ENCODE measurements around the gene DNAJC11.
A peak's percentile ranks its signal among the peaks of the same experiment; 100 is the strongest.
"Not testable (repeated sequence)": the region's sequence is repeated elsewhere in the genome, so short reads cannot be mapped to it uniquely, and the experiment has no call there.

The DNAJC11 gene

DNA sequence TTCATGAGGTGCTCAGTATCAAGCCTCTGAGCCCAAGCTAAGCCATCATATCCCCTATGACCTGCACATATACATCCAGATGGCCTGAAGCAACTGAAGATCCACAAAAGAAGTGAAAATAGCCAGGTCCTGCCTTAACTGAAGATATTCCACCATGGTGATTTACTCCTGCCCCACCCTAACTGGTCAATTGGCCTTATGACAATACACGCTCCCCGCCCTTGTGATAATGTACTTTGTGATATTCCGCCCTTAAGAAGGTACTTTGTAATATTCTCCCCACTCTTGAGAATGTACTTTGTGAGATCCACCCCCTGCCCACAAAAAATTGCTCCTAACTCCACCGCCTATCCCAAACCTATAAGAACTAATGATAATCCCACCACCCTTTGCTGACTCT, 1.7 kb downstream of the DNAJC11 start:
- Histone ChIP-seq H3K4me1 (ENCODE audit: control insufficient read depth in 2 of 2, insufficient read depth in 2 of 2, low read length in 2 of 2) (peaks cover 14 to 15% of the 10 kb centered on the region in 2 donors), H3K4me3 (ENCODE audit: low read length in 2 of 2) (peak overlapping the region; percentile 94 to 95), H3K9ac (ENCODE audit: low read depth in 1 of 2, low read length in 2 of 2) (peak overlapping the region in 1 of 2 donors; percentile 98), H3K27ac (ENCODE audit: low read depth in 2 of 2, low read length in 2 of 2) (peak overlapping the region; percentile 74 to 75)
- H3K9me3 ChIP-seq (ENCODE audit: control insufficient read depth in 2 of 2, low read length in 2 of 2); H3K27me3 ChIP-seq (ENCODE audit: control insufficient read depth in 2 of 2, insufficient read depth in 2 of 2, low read length in 2 of 2); H3K36me3 ChIP-seq (ENCODE audit: control insufficient read depth in 2 of 2, insufficient read depth in 2 of 2, low read length in 2 of 2): not testable (repeated sequence)

DNA sequence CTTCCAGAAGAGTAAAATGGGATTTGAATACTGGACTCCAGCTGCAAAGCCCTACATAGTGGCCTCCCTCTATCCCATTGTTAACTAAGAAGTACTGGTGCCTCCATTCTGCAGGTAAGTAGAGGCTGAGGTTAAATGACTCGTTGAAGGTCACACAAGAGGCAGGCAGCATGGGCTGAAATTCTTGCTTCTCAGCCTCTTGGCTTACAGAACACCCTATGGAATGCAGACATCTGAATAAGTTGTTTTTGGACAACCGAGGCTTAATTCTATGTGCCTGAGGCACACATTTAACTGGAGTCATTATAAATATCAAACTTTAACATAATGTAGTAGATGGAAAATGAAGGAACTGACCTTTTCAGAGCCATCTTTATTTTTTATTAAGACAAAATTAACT, 5.7 kb downstream of the DNAJC11 start:
- Histone ChIP-seq H3K27me3 (ENCODE audit: control insufficient read depth in 2 of 2, insufficient read depth in 2 of 2, low read length in 2 of 2) (no peaks in the 10 kb centered on the region), H3K9me3 (ENCODE audit: control insufficient read depth in 2 of 2, low read length in 2 of 2) (no peaks in the 10 kb centered on the region), H3K36me3 (ENCODE audit: control insufficient read depth in 2 of 2, insufficient read depth in 2 of 2, low read length in 2 of 2) (peaks cover 0 to 4% of the 10 kb centered on the region in 2 donors), H3K9ac (ENCODE audit: low read depth in 1 of 2, low read length in 2 of 2) (no peak overlapping the region), H3K4me3 (ENCODE audit: low read length in 2 of 2) (no peak overlapping the region), H3K4me1 (ENCODE audit: control insufficient read depth in 2 of 2, insufficient read depth in 2 of 2, low read length in 2 of 2) (peaks cover 8 to 12% of the 10 kb centered on the region in 2 donors), H3K27ac (ENCODE audit: low read depth in 2 of 2, low read length in 2 of 2) (no peak overlapping the region)

DNA sequence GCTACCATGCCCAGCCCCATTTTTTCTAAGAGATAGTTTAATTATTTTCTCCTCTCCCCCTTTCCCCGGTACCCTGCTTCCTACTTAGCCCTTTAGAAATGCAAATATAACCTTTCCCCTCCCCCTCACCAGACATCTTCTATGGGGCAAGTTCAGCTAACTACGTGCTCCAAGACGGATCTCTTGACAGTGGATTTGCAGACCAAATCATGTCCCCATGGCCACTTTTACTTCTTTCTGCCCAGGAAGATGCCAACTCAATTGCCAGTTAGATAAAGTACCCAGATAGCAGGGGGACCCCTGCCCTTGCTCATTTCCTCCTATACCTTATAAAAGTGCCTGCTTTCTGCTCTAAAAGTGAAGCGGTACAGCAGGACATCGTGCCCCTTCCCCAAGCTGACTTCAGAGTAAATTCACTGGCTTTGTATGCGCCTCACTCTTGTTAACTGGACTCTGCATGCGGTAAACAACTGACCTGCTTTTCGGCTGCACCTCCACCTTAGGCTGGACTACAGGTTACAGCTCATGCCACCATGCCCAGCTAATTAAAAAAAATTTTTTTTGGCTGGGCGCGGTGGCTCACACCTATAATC, 7.4 kb downstream of the DNAJC11 start:
- no peak overlapping the region for H3K27ac ChIP-seq (ENCODE audit: low read depth in 2 of 2, low read length in 2 of 2)
- H3K9ac ChIP-seq (ENCODE audit: low read depth in 1 of 2, low read length in 2 of 2): no peak overlapping the region
- H3K27me3 ChIP-seq (ENCODE audit: control insufficient read depth in 2 of 2, insufficient read depth in 2 of 2, low read length in 2 of 2): no peaks in the 10 kb centered on the region
- H3K36me3 ChIP-seq (ENCODE audit: control insufficient read depth in 2 of 2, insufficient read depth in 2 of 2, low read length in 2 of 2): peaks cover 0 to 4% of the 10 kb centered on the region in 2 donors
- H3K9me3 ChIP-seq (ENCODE audit: control insufficient read depth in 2 of 2, low read length in 2 of 2): no peaks in the 10 kb centered on the region
- peaks cover 0 to 2% of the 10 kb centered on the region in 2 donors for H3K4me1 ChIP-seq (ENCODE audit: control insufficient read depth in 2 of 2, insufficient read depth in 2 of 2, low read length in 2 of 2)
- H3K4me3 ChIP-seq (ENCODE audit: low read length in 2 of 2): no peak overlapping the region

DNA sequence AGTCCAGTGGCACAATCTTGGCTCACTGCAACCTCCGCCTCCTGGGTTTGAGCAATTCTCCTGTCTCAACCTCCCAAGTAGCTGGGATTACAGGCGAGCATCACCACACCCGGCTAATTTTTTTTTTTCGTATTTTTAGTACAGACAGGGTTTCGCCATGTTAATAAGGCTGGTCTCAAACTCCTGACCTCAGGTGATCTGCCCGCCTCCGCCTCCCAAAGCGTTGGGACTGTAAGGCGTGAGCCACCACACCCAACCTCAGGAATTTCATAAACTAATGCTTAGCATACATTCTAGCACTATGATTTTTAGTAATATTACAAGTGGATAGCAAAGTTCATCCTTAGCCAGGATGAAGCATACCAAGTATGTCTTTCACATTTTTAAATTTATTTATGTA, 8.7 kb downstream of the DNAJC11 start:
- Histone ChIP-seq H3K9me3 (ENCODE audit: control insufficient read depth in 2 of 2, low read length in 2 of 2) (no peaks in the 10 kb centered on the region), H3K27ac (ENCODE audit: low read depth in 2 of 2, low read length in 2 of 2) (no peak overlapping the region), H3K4me3 (ENCODE audit: low read length in 2 of 2) (no peak overlapping the region), H3K9ac (ENCODE audit: low read depth in 1 of 2, low read length in 2 of 2) (no peak overlapping the region), H3K27me3 (ENCODE audit: control insufficient read depth in 2 of 2, insufficient read depth in 2 of 2, low read length in 2 of 2) (no peaks in the 10 kb centered on the region), H3K36me3 (ENCODE audit: control insufficient read depth in 2 of 2, insufficient read depth in 2 of 2, low read length in 2 of 2) (peaks cover 0 to 4% of the 10 kb centered on the region in 2 donors), H3K4me1 (ENCODE audit: control insufficient read depth in 2 of 2, insufficient read depth in 2 of 2, low read length in 2 of 2) (no peaks in the 10 kb centered on the region)

DNA sequence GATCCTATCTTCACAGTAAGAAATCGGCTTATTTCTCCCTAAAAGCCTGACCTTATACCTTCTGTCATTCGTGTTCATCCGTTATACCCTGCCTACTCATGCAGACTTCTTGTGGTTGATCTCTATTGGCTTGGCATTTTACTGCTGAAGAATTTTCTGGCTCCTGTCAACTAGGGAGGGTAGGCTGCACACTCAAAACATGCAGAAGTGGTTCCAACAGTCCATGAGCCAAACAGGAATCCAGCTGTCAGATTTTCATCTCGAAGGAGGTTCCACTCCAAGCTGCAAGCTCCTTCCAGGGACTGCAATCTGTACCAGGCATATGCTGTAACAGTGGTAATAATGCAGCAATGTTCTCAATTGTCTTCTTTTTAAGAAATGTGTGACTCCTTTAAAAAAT, 10.1 kb downstream of the DNAJC11 start:
- no peaks in the 10 kb centered on the region for H3K4me1 ChIP-seq (ENCODE audit: control insufficient read depth in 2 of 2, insufficient read depth in 2 of 2, low read length in 2 of 2)
- no peaks in the 10 kb centered on the region for H3K27me3 ChIP-seq (ENCODE audit: control insufficient read depth in 2 of 2, insufficient read depth in 2 of 2, low read length in 2 of 2)
- no peak overlapping the region for H3K27ac ChIP-seq (ENCODE audit: low read depth in 2 of 2, low read length in 2 of 2)
- no peak overlapping the region for H3K4me3 ChIP-seq (ENCODE audit: low read length in 2 of 2)
- no peaks in the 10 kb centered on the region for H3K9me3 ChIP-seq (ENCODE audit: control insufficient read depth in 2 of 2, low read length in 2 of 2)
- H3K36me3 ChIP-seq (ENCODE audit: control insufficient read depth in 2 of 2, insufficient read depth in 2 of 2, low read length in 2 of 2): peaks cover 0 to 4% of the 10 kb centered on the region in 2 donors
- H3K9ac ChIP-seq (ENCODE audit: low read depth in 1 of 2, low read length in 2 of 2): no peak overlapping the region

DNA sequence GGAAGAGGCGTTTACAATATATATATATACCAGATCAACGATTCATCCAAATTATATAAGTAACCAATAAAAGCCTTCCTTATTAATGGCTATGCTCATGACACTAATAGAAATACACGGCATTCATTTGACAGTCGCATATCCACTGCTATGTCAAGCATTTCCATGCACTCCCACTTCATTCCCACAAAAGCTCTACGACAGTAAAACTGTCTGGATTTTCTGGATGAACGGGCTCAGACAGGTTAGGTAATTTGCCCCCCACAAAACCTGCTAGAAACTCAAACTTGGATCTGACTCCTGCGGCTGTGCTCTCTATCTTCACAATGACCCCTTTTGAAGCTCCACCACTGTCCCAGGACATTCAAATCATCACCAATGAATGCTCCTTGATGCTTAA, 11.4 kb downstream of the DNAJC11 start:
- Histone ChIP-seq H3K36me3 (ENCODE audit: control insufficient read depth in 2 of 2, insufficient read depth in 2 of 2, low read length in 2 of 2) (peaks cover 0 to 4% of the 10 kb centered on the region in 2 donors), H3K9me3 (ENCODE audit: control insufficient read depth in 2 of 2, low read length in 2 of 2) (no peaks in the 10 kb centered on the region), H3K27ac (ENCODE audit: low read depth in 2 of 2, low read length in 2 of 2) (no peak overlapping the region), H3K9ac (ENCODE audit: low read depth in 1 of 2, low read length in 2 of 2) (no peak overlapping the region), H3K4me1 (ENCODE audit: control insufficient read depth in 2 of 2, insufficient read depth in 2 of 2, low read length in 2 of 2) (no peaks in the 10 kb centered on the region), H3K27me3 (ENCODE audit: control insufficient read depth in 2 of 2, insufficient read depth in 2 of 2, low read length in 2 of 2) (no peaks in the 10 kb centered on the region), H3K4me3 (ENCODE audit: low read length in 2 of 2) (no peak overlapping the region)

DNA sequence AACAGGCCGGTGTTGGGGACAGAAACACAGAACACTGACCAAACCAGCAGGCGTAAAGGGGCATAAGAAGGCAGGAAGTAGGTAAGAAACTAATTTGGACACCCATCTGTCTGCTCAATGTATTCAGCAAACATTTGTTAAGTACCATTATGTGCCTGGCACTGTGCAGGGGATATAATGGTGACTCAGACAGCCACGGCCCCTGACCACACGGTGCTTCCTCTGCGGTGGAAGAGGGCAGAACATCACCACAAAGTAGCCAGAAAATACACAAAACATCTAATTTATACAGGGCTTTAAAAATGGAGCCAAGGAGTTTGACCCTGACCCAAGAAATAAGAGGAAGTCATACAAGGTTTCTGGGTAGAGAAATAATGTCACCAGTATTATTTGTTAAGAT, 12.9 kb downstream of the DNAJC11 start:
- Histone ChIP-seq H3K9ac (ENCODE audit: low read depth in 1 of 2, low read length in 2 of 2) (no peak overlapping the region), H3K4me1 (ENCODE audit: control insufficient read depth in 2 of 2, insufficient read depth in 2 of 2, low read length in 2 of 2) (no peaks in the 10 kb centered on the region), H3K27me3 (ENCODE audit: control insufficient read depth in 2 of 2, insufficient read depth in 2 of 2, low read length in 2 of 2) (no peaks in the 10 kb centered on the region), H3K27ac (ENCODE audit: low read depth in 2 of 2, low read length in 2 of 2) (no peak overlapping the region), H3K9me3 (ENCODE audit: control insufficient read depth in 2 of 2, low read length in 2 of 2) (no peaks in the 10 kb centered on the region), H3K4me3 (ENCODE audit: low read length in 2 of 2) (no peak overlapping the region), H3K36me3 (ENCODE audit: control insufficient read depth in 2 of 2, insufficient read depth in 2 of 2, low read length in 2 of 2) (peaks cover 0 to 4% of the 10 kb centered on the region in 2 donors)

DNA sequence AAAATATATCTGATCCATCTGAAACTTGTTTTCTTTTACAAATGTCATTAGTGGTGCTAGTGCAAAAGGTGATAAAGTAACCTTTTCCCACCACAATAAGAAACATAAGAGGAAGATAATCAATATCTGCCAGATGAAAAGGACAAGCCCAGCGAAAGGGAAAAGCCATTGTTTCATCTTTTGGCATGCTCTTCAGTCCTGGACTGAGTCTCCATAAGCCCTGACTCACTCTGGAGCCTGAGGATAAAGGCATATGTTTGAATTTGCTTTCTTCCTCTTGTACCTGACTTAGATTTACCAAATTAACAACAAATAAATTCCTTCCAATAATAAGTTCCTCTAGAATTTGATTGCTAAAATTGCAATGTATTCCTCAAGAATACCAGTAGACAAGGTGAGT, 13.6 kb downstream of the DNAJC11 start:
- no peaks in the 10 kb centered on the region for H3K4me1 ChIP-seq (ENCODE audit: control insufficient read depth in 2 of 2, insufficient read depth in 2 of 2, low read length in 2 of 2)
- H3K9ac ChIP-seq (ENCODE audit: low read depth in 1 of 2, low read length in 2 of 2): no peak overlapping the region
- H3K9me3 ChIP-seq (ENCODE audit: control insufficient read depth in 2 of 2, low read length in 2 of 2): no peaks in the 10 kb centered on the region
- H3K36me3 ChIP-seq (ENCODE audit: control insufficient read depth in 2 of 2, insufficient read depth in 2 of 2, low read length in 2 of 2): peaks cover 4 to 7% of the 10 kb centered on the region in 2 donors
- no peak overlapping the region for H3K27ac ChIP-seq (ENCODE audit: low read depth in 2 of 2, low read length in 2 of 2)
- H3K27me3 ChIP-seq (ENCODE audit: control insufficient read depth in 2 of 2, insufficient read depth in 2 of 2, low read length in 2 of 2): no peaks in the 10 kb centered on the region
- H3K4me3 ChIP-seq (ENCODE audit: low read length in 2 of 2): no peak overlapping the region

DNA sequence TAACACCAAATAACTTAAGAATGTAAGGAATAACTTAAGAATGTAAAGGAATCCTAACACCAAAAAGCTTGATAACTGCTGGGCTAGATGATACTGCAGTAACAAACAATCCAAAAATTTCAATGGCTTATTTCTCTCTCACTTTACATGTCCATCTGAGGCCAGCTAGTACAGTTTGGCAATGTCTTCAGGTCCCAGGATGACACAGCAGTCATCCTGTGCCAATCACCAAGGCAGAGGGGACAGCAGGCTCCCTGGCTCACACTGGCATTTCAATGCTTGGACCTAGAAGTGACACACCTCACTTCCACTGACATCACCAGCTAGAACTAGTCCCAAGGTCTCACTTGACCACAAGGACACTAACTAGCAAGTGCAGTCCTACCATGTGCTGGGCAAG, 15.3 kb downstream of the DNAJC11 start:
- no peak overlapping the region for H3K4me3 ChIP-seq (ENCODE audit: low read length in 2 of 2)
- H3K27me3 ChIP-seq (ENCODE audit: control insufficient read depth in 2 of 2, insufficient read depth in 2 of 2, low read length in 2 of 2): no peaks in the 10 kb centered on the region
- H3K36me3 ChIP-seq (ENCODE audit: control insufficient read depth in 2 of 2, insufficient read depth in 2 of 2, low read length in 2 of 2): peaks cover 4 to 7% of the 10 kb centered on the region in 2 donors
- H3K9me3 ChIP-seq (ENCODE audit: control insufficient read depth in 2 of 2, low read length in 2 of 2): no peaks in the 10 kb centered on the region
- no peak overlapping the region for H3K9ac ChIP-seq (ENCODE audit: low read depth in 1 of 2, low read length in 2 of 2)
- no peaks in the 10 kb centered on the region for H3K4me1 ChIP-seq (ENCODE audit: control insufficient read depth in 2 of 2, insufficient read depth in 2 of 2, low read length in 2 of 2)
- no peak overlapping the region for H3K27ac ChIP-seq (ENCODE audit: low read depth in 2 of 2, low read length in 2 of 2)

DNA sequence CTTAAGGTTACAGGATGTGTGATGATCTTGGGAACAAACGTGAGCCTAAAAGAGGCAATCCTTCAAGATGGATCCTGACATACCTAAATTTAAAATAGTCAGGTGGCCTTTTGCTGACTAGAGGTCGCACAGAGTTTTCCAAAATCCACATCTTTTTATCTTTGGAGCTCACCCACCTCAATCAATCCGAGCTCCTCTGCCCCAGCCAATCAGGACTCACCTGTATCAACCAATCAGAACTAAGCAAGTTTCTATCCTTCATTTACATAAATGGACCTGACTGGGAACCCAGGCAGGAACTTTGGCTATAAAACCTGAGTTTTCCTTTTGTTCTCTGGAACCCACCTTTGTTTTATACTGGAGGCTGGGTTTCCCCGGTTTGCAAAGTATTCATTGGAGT, 16.2 kb downstream of the DNAJC11 start:
- no peak overlapping the region for H3K4me3 ChIP-seq (ENCODE audit: low read length in 2 of 2)

DNA sequence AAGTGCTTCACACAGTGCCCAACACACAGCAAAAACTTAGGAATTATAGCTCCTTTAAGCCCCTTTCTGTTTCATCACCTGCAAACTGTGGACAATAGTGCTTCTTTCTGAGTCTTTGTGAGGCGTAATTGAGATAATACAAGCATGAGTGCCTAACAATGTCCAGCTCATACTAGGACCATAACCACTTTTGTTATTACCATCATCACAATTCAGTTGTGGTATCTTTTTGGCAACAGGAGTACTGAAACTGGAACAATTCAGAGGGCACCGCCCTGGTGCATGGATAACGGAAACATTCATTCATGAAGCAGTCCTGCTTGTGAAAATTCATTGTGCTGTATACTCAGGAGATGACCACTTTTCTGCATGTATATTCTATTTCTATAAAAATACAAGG, 18.2 kb downstream of the DNAJC11 start:
- Histone ChIP-seq H3K36me3 (ENCODE audit: control insufficient read depth in 2 of 2, insufficient read depth in 2 of 2, low read length in 2 of 2) (peaks cover 18 to 21% of the 10 kb centered on the region in 2 donors), H3K4me1 (ENCODE audit: control insufficient read depth in 2 of 2, insufficient read depth in 2 of 2, low read length in 2 of 2) (no peaks in the 10 kb centered on the region), H3K27ac (ENCODE audit: low read depth in 2 of 2, low read length in 2 of 2) (no peak overlapping the region), H3K4me3 (ENCODE audit: low read length in 2 of 2) (no peak overlapping the region), H3K9me3 (ENCODE audit: control insufficient read depth in 2 of 2, low read length in 2 of 2) (no peaks in the 10 kb centered on the region), H3K9ac (ENCODE audit: low read depth in 1 of 2, low read length in 2 of 2) (no peak overlapping the region), H3K27me3 (ENCODE audit: control insufficient read depth in 2 of 2, insufficient read depth in 2 of 2, low read length in 2 of 2) (no peaks in the 10 kb centered on the region)

More for the DNA sequence above, 16.2 kb downstream of the DNAJC11 start:
- no peak overlapping the region for H3K27ac ChIP-seq (ENCODE audit: low read depth in 2 of 2, low read length in 2 of 2)
- H3K36me3 ChIP-seq (ENCODE audit: control insufficient read depth in 2 of 2, insufficient read depth in 2 of 2, low read length in 2 of 2): peaks cover 7 to 9% of the 10 kb centered on the region in 2 donors
- no peak overlapping the region for H3K9ac ChIP-seq (ENCODE audit: low read depth in 1 of 2, low read length in 2 of 2)
- no peaks in the 10 kb centered on the region for H3K27me3 ChIP-seq (ENCODE audit: control insufficient read depth in 2 of 2, insufficient read depth in 2 of 2, low read length in 2 of 2)
- H3K9me3 ChIP-seq (ENCODE audit: control insufficient read depth in 2 of 2, low read length in 2 of 2): no peaks in the 10 kb centered on the region
- H3K4me1 ChIP-seq (ENCODE audit: control insufficient read depth in 2 of 2, insufficient read depth in 2 of 2, low read length in 2 of 2): no peaks in the 10 kb centered on the region

Measured in mucosa of rectum (tissue), 2 donors.